GM12878 (cell line): Measurements from ENCODE around the gene FGF12. TPM values are rescaled to one million over a fixed set of nuclear protein-coding genes. Genes with fewer than 3 reads are reported as not detected.

ENCODE experiments used
- ATAC-seq: fragments of 200-7000 bp; cut with Tn5 transposase; 3 replicates; pipeline ENCODE4 v1.9.1; 2020; ENCODE audit warnings: mild to moderate bottlenecking, moderate library complexity
- BruUV-seq: library from RNA; stranded (reverse); fragments of 400-500 nt; replicated peaks from 2 replicates; lab custom pipeline; 2021; lab: Mats Ljungman, UMichigan
- CTCF ChIA-PET: fragments of 300-600 bp; sonication (Branson Sonifier 250); formaldehyde crosslinking; extraction: SDS; loops from one replicate; lab custom pipeline; 2021; ENCODE audit warnings: inconsistent platforms; lab: Yijun Ruan, JAX
- POLR2A ChIA-PET: fragments of 350-600 bp; formaldehyde crosslinking; extraction: SDS; loops from one replicate; lab custom pipeline; 2021; ENCODE audit warnings: inconsistent platforms; lab: Charles Lee
- RAD21 ChIA-PET: fragments of 300-600 bp; sonication (Branson Sonifier 250); formaldehyde crosslinking; loops from one replicate; lab custom pipeline; 2023; ENCODE audit warnings: antibody characterized with exemption; ENCODE audit not compliant: unreplicated experiment; lab: Charles Lee
- SMC1A ChIA-PET: fragments of 300-600 bp; sonication (Branson Sonifier 250); formaldehyde crosslinking; loops from one replicate; lab custom pipeline; 2023; ENCODE audit not compliant: unreplicated experiment, uncharacterized antibody; lab: Charles Lee
- DNase-seq: peaks from one replicate; pipeline ENCODE4 v3.0.0-alpha.2; 2011; ENCODE audit warnings: low read depth, low spot score
- FAIRE-seq: peaks from 3 replicates; lab custom pipeline; 2011; peaks lifted over from hg19 to GRCh38; lab: Jason Lieb, UNC
- H2AFZ ChIP-seq: 2 replicates; pipeline ENCODE4 v1.6.0; 2011; ENCODE audit warnings: low read depth, low read length, control low read depth; ENCODE audit not compliant: control insufficient read depth
- H3K27ac ChIP-seq: 2 replicates; pipeline ENCODE4 v1.5.1; 2011; ENCODE audit warnings: control low read depth; ENCODE audit not compliant: control insufficient read depth, insufficient read depth
- H3K27me3 ChIP-seq, 2 experiments: replicated peaks in 1 of 2; 2 replicates each; pipeline versions ENCODE4 v1.6.0 to v1.6.1; 2011; ENCODE audit warnings: low read length in 1 of 2; ENCODE audit not compliant: control insufficient read depth in 2 of 2, insufficient read depth in 2 of 2
- H3K36me3 ChIP-seq, 2 experiments: 2 replicates each; pipeline ENCODE4 v1.5.1; 2011; ENCODE audit warnings: low read length in 1 of 2; ENCODE audit not compliant: control insufficient read depth in 2 of 2, insufficient read depth in 2 of 2
- H3K4me1 ChIP-seq: 2 replicates; pipeline ENCODE4 v1.6.1; 2011; ENCODE audit warnings: mild to moderate bottlenecking, low read length, moderate library complexity, mixed read lengths; ENCODE audit not compliant: control insufficient read depth, insufficient read depth
- H3K4me2 ChIP-seq: 2 replicates; pipeline ENCODE4 v1.6.0; 2011; ENCODE audit warnings: control low read depth; ENCODE audit not compliant: control insufficient read depth, insufficient read depth
- H3K4me3 ChIP-seq: fragments of 200-600 bp; sonication (generic); 2 replicates; pipeline ENCODE4 v1.5.1; 2016
- H3K79me2 ChIP-seq: 2 replicates; pipeline ENCODE4 v1.6.0; 2011; ENCODE audit warnings: low read length; ENCODE audit not compliant: control insufficient read depth, insufficient read depth
- H3K9ac ChIP-seq: 2 replicates; pipeline ENCODE4 v1.8.0; 2011; ENCODE audit warnings: low read length, control low read depth, mixed read lengths; ENCODE audit not compliant: control insufficient read depth, insufficient read depth
- H3K9me3 ChIP-seq: replicated peaks from 3 replicates; pipeline ENCODE4 v1.5.1; 2011; ENCODE audit warnings: mild to moderate bottlenecking, low read length; ENCODE audit not compliant: control insufficient read depth, insufficient read depth
- H4K20me1 ChIP-seq: 2 replicates; pipeline ENCODE4 v1.6.0; 2011; ENCODE audit not compliant: control insufficient read depth, insufficient read depth
- CBX3 ChIP-seq: fragments of 200-600 bp; sonication (generic); IDR thresholded peaks from 2 replicates; pipeline ENCODE4 v1.6.1; 2016; ENCODE audit warnings: low read depth, borderline replicate concordance
- CBX5 ChIP-seq: sonication (generic); IDR thresholded peaks from 2 replicates; pipeline ENCODE4 v1.6.1; 2016; ENCODE audit warnings: low read depth, moderate library complexity, mild to moderate bottlenecking, inconsistent platforms
- CREB1 ChIP-seq: IDR thresholded peaks from 2 replicates; pipeline ENCODE4 v1.6.1; 2012; ENCODE audit warnings: low read depth, mild to moderate bottlenecking, inconsistent platforms
- EP300 ChIP-seq, 2 experiments: fragments of 150-350 bp in 1 of 2; IDR thresholded peaks; 2 replicates each; pipeline ENCODE4 v1.6.1; 2011 to 2012; ENCODE audit warnings: low read depth in 2 of 2, low read length in 2 of 2, borderline replicate concordance in 1 of 2, improper control_type of control experiment in 1 of 2, inconsistent platforms in 1 of 2; ENCODE audit not compliant: control insufficient read depth in 1 of 2
- HDGF ChIP-seq: fragments of 450-650 bp; IDR thresholded peaks from 2 replicates; pipeline ENCODE4 v1.6.1; 2016; ENCODE audit warnings: antibody characterized with exemption
- MEF2A ChIP-seq: IDR thresholded peaks from 2 replicates; pipeline ENCODE4 v1.6.1; 2011; ENCODE audit warnings: low read depth, mild to moderate bottlenecking, low read length, moderate library complexity; ENCODE audit not compliant: insufficient read depth
- NFXL1 ChIP-seq: fragments of 450-650 bp; IDR thresholded peaks from 2 replicates; pipeline ENCODE4 v1.6.1; 2017; ENCODE audit warnings: antibody characterized with exemption, mild to moderate bottlenecking, borderline replicate concordance
- POU2F2 ChIP-seq: IDR thresholded peaks from 3 replicates; pipeline ENCODE4 v1.6.1; 2011; ENCODE audit warnings: low read depth, mild to moderate bottlenecking, low read length, borderline replicate concordance
- SIX5 ChIP-seq: IDR thresholded peaks from 2 replicates; pipeline ENCODE4 v1.6.1; 2011; ENCODE audit warnings: mild to moderate bottlenecking, low read depth, low read length, moderate library complexity; ENCODE audit not compliant: severe bottlenecking
- STAT3 ChIP-seq: IDR thresholded peaks from 2 replicates; pipeline ENCODE4 v1.6.1; 2011; ENCODE audit warnings: low read depth, low read length, improper control_type of control experiment
- TBL1XR1 ChIP-seq: IDR thresholded peaks from 2 replicates; pipeline ENCODE4 v1.6.1; 2012; ENCODE audit warnings: low read depth, low read length, improper control_type of control experiment
- TCF12 ChIP-seq: IDR thresholded peaks from 2 replicates; pipeline ENCODE4 v1.6.1; 2011; ENCODE audit warnings: low read depth, mild to moderate bottlenecking, low read length
- TCF3 ChIP-seq: IDR thresholded peaks from 2 replicates; pipeline ENCODE4 v1.6.1; 2012; ENCODE audit warnings: low read depth, mild to moderate bottlenecking, low read length, borderline replicate concordance; ENCODE audit not compliant: insufficient read depth
- ZBED1 ChIP-seq: IDR thresholded peaks from 2 replicates; pipeline ENCODE4 v1.6.1; 2016; ENCODE audit warnings: borderline replicate concordance
- whole genome bisulfite sequencing: methylation state at CpG from one replicate; pipeline ENCODE4 v1.1.6; 2016; ENCODE audit warnings: low lambda C conversion rate; ENCODE audit not compliant: insufficient replicate concordance, insufficient coverage; ENCODE audit errors: missing lambda C conversion rate; 5-methylcytosine and 5-hydroxymethylcytosine counted together
- in situ Hi-C: fragments of 300-500 bp; cut with MboI; formaldehyde crosslinking; loops from 9 replicates; pipeline ENCODE4 v1.14.3; 2018; ENCODE audit warnings: mixed read lengths
- intact Hi-C: fragments of 100-400 bp; cut with micrococcal nuclease; formaldehyde crosslinking; loops from one replicate; pipeline ENCODE4 v1.14.2; 2022; ENCODE audit not compliant: unreplicated experiment
- polyA plus RNA-seq, 11 experiments: library from polyadenylated mRNA; depleted of rRNA in 4 of 11; unstranded in 6 of 11; stranded (reverse) in 5 of 11; fragments of >200 nt; fragmentation: Nextera tagmentation in 4 of 11; fragmentation: Illumina TruSeq in 1 of 11; extraction: Ambion mirVana in 4 of 11; extraction: Trizol in 1 of 11; gene quantifications; 1 replicate in 1 of 11; 2 replicates in 10 of 11; pipeline versions ENCODE4 v1.2.1 to v1.2.3, GENCODE V29; 2011 to 2016; ENCODE audit warnings: inconsistent platforms in 2 of 11, missing spikeins in 2 of 11, low read depth in 1 of 11
- total RNA-seq, 4 experiments: library from RNA; depleted of rRNA in 3 of 4; stranded (reverse); fragments of >200 nt in 3 of 4; fragmentation: Illumina TruSeq in 1 of 4; extraction: Trizol in 1 of 4; gene quantifications; 2 replicates each; pipeline versions ENCODE4 v1.2.1 to v1.2.3, GENCODE V29; 2013 to 2021
- TF ChIP-seq, protein P1 (sequence below): fragments of 450-650 bp; formaldehyde crosslinking; IDR thresholded peaks from 2 replicates; pipeline ENCODE4 v1.5.0; 2022; ENCODE audit warnings: mild to moderate bottlenecking, missing genetic modification characterization
- TF ChIP-seq, protein P2 (sequence below): IDR thresholded peaks from 2 replicates; pipeline ENCODE4 v1.6.1; 2011; ENCODE audit warnings: low read depth, low read length, improper control_type of control experiment, borderline replicate concordance
- TF ChIP-seq, protein P3 (sequence below): IDR thresholded peaks from 2 replicates; pipeline ENCODE4 v1.6.1; 2012; ENCODE audit warnings: low read depth, low read length, improper control_type of control experiment
- TF ChIP-seq, protein P4 (sequence below): fragments of 450-650 bp; IDR thresholded peaks from 2 replicates; pipeline ENCODE4 v1.6.1; 2017; ENCODE audit warnings: mild to moderate bottlenecking, low read depth, inconsistent platforms; ENCODE audit not compliant: poor library complexity, severe bottlenecking

FGF12 gene
- total and polyA plus RNA-seq, 10 of the 15 experiments (the other 5 are each of a cell fraction or from before 2014, with no cell fraction given): 0.03 to 0.43 (median 0.13) TPM; not detected in 7

DNA sequence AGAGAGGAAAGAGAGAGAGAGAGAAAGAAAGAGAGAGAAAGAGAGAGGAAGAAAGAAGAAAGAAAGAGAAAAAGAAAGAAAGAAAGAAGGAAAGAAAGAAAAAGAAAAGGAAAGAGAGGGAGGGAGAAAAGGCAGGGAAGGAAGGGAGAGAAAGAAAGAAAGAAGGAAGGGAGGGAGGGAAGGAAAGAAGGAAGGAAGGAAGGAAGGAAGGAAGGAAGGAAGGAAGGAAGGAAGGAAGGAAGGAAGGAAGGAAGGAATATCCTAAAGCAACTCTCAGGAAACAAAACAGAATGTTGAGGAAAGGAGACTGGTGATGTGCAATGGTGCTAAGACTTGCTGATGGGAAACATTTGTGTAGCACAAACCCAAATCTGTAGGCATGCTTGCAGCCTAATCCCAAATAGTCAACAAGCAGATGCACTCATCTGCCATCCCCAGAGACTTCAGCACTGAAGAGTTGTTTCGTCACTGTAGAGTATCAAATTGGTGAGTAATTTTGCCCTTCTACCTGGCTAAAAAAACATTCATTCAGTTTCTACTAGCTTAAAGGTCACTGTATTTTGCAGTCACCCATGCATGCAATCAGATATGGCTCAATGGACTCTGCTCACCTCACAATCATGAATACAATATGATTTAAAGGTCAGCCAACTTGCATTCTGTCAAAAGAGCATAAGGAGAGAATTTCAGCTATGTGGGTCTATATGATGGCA, 480.3 kb downstream of the FGF12 start:
- no peak for FAIRE-seq
- peak; percentile 27; the same call in 2 of the 3 replicates for ATAC-seq
- no peak overlapping the region for H3K4me3 ChIP-seq
- no peaks in the 10 kb centered on the region for H4K20me1 ChIP-seq
- H3K27ac ChIP-seq: no peak overlapping the region
- intact Hi-C loops (no loop called here), in situ Hi-C loops (no loop called here)
- no peak for DNase-seq
- BruUV-seq: no TSS peak
- ChIA-PET CTCF (no interaction called here), RAD21 (no interaction called here), SMC1A (no interaction called here), POLR2A (no interaction called here)
- H2AFZ ChIP-seq: no peak overlapping the region
- H3K79me2 ChIP-seq: no peaks in the 10 kb centered on the region
- no peak overlapping the region for H3K9ac ChIP-seq
- no peaks in the 10 kb centered on the region for H3K36me3 ChIP-seq
- no peaks in the 10 kb centered on the region for H3K4me1 ChIP-seq
- WGBS: 0% methylated on average over 1 of the region's 1 CpG
- H3K4me2 ChIP-seq: no peak overlapping the region
- H3K27me3 ChIP-seq: no peaks in the 10 kb centered on the region
- H3K9me3 ChIP-seq: no peaks in the 10 kb centered on the region
- TF ChIP-seq HDGF (no peak), STAT3 (no peak), POU2F2 (no peak), ZBED1 (no peak), CBX5 (no peak), NFXL1 (no peak), TCF3 (no peak), TCF12 (no peak), EP300 (IDR thresholded peaks at IDR 0.05; ENCODE audit: borderline replicate concordance in 1 of 2, control insufficient read depth in 1 of 2, low read depth in 2 of 2, low read length in 2 of 2) (no peak), CBX3 (no peak), MEF2A (no peak), SIX5 (no peak), TBL1XR1 (no peak), CREB1 (no peak)
- TF ChIP-seq, protein P1, sequence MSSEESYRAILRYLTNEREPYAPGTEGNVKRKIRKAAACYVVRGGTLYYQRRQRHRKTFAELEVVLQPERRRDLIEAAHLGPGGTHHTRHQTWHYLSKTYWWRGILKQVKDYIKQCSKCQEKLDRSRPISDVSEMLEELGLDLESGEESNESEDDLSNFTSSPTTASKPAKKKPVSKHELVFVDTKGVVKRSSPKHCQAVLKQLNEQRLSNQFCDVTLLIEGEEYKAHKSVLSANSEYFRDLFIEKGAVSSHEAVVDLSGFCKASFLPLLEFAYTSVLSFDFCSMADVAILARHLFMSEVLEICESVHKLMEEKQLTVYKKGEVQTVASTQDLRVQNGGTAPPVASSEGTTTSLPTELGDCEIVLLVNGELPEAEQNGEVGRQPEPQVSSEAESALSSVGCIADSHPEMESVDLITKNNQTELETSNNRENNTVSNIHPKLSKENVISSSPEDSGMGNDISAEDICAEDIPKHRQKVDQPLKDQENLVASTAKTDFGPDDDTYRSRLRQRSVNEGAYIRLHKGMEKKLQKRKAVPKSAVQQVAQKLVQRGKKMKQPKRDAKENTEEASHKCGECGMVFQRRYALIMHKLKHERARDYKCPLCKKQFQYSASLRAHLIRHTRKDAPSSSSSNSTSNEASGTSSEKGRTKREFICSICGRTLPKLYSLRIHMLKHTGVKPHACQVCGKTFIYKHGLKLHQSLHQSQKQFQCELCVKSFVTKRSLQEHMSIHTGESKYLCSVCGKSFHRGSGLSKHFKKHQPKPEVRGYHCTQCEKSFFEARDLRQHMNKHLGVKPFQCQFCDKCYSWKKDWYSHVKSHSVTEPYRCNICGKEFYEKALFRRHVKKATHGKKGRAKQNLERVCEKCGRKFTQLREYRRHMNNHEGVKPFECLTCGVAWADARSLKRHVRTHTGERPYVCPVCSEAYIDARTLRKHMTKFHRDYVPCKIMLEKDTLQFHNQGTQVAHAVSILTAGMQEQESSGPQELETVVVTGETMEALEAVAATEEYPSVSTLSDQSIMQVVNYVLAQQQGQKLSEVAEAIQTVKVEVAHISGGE (CRISPR knock-in tag): no peak
- TF ChIP-seq, protein P2, sequence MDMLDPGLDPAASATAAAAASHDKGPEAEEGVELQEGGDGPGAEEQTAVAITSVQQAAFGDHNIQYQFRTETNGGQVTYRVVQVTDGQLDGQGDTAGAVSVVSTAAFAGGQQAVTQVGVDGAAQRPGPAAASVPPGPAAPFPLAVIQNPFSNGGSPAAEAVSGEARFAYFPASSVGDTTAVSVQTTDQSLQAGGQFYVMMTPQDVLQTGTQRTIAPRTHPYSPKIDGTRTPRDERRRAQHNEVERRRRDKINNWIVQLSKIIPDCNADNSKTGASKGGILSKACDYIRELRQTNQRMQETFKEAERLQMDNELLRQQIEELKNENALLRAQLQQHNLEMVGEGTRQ: no peak
- TF ChIP-seq, protein P3, sequence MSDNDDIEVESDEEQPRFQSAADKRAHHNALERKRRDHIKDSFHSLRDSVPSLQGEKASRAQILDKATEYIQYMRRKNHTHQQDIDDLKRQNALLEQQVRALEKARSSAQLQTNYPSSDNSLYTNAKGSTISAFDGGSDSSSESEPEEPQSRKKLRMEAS: no peak
- TF ChIP-seq, protein P4, sequence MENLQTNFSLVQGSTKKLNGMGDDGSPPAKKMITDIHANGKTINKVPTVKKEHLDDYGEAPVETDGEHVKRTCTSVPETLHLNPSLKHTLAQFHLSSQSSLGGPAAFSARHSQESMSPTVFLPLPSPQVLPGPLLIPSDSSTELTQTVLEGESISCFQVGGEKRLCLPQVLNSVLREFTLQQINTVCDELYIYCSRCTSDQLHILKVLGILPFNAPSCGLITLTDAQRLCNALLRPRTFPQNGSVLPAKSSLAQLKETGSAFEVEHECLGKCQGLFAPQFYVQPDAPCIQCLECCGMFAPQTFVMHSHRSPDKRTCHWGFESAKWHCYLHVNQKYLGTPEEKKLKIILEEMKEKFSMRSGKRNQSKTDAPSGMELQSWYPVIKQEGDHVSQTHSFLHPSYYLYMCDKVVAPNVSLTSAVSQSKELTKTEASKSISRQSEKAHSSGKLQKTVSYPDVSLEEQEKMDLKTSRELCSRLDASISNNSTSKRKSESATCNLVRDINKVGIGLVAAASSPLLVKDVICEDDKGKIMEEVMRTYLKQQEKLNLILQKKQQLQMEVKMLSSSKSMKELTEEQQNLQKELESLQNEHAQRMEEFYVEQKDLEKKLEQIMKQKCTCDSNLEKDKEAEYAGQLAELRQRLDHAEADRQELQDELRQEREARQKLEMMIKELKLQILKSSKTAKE: no peak
